Suprapubic skin (tissue), 3 donors: Measurements from ENCODE around the gene CIAO2A.

ENCODE experiments used
- CTCF ChIP-seq, 2 donors: fragments of 200-600 bp in 1 of 2; fragments of 450-650 bp in 1 of 2; sonication (generic) in 1 of 2; IDR thresholded peaks; one replicate each; pipeline ENCODE4 v1.5.1; 2016 to 2019; ENCODE audit warnings: antibody characterized with exemption in 2 of 2, mild to moderate bottlenecking in 1 of 2, moderate library complexity in 1 of 2
- POLR2A ChIP-seq, 2 donors: fragments of 450-650 bp; IDR thresholded peaks; one replicate each; pipeline ENCODE4 v1.6.1; 2017; ENCODE audit warnings: antibody characterized with exemption in 2 of 2, mild to moderate bottlenecking in 2 of 2, moderate library complexity in 2 of 2

GRCh38 chr15:64044300-64045100, 49.1 kb downstream of the CIAO2A start:
- TF ChIP-seq CTCF (IDR thresholded peaks at IDR 0.05) (no peak), POLR2A (IDR thresholded peaks at IDR 0.05) (no peak)
